Panc1 (cell line): Measurements from ENCODE around the gene IL17D. TPM values are rescaled to one million over a fixed set of nuclear protein-coding genes. Genes with fewer than 3 reads are reported as not detected.

Source experiments
- ATAC-seq: fragments of 200-7000 bp; cut with Tn5 transposase; 2 replicates; pipeline ENCODE4 v1.9.1; 2020; ENCODE audit warnings: mild to moderate bottlenecking, moderate library complexity
- BruUV-seq: library from RNA; stranded (reverse); fragments of 400-500 nt; replicated peaks from 2 replicates; lab custom pipeline; 2021; lab: Mats Ljungman, UMichigan
- CTCF ChIA-PET: fragments of 300-600 bp; sonication (Branson Sonifier 250); formaldehyde crosslinking; loops from one replicate; lab custom pipeline; 2022; ENCODE audit warnings: antibody characterized with exemption; lab: Charles Lee
- POLR2A ChIA-PET: fragments of 300-600 bp; sonication (Branson Sonifier 250); formaldehyde crosslinking; loops from one replicate; lab custom pipeline; 2022; ENCODE audit warnings: antibody characterized with exemption; lab: Charles Lee
- DNase-seq: peaks from one replicate; pipeline ENCODE4 v3.0.0-alpha.2; 2010; ENCODE audit warnings: low read depth, low spot score
- H3K27ac ChIP-seq: 2 replicates; pipeline ENCODE4 v1.5.1; 2011; ENCODE audit warnings: mild to moderate bottlenecking, low read length, inconsistent platforms
- H3K27me3 ChIP-seq: fragments of 200-500 bp; sonication (Bioruptor generic); 2 replicates; pipeline ENCODE4 v1.6.0; 2014; ENCODE audit warnings: low read length, inconsistent platforms; ENCODE audit not compliant: control insufficient read depth, insufficient read depth
- H3K36me3 ChIP-seq: fragments of 200-500 bp; sonication (Bioruptor generic); 2 replicates; pipeline ENCODE4 v1.5.1; 2014; ENCODE audit warnings: inconsistent platforms, mild to moderate bottlenecking, low read length, moderate library complexity; ENCODE audit not compliant: control insufficient read depth, insufficient read depth
- H3K4me1 ChIP-seq: 2 replicates; pipeline ENCODE4 v1.5.1; 2011; ENCODE audit warnings: inconsistent platforms, mild to moderate bottlenecking, low read length, moderate library complexity; ENCODE audit not compliant: control insufficient read depth, insufficient read depth
- H3K4me3 ChIP-seq, 2 experiments: 2 replicates each; pipeline ENCODE4 v1.5.1; 2011 to 2012; ENCODE audit warnings: low read depth in 2 of 2, low read length in 2 of 2, mild to moderate bottlenecking in 2 of 2, inconsistent platforms in 1 of 2, moderate library complexity in 1 of 2
- H3K9me3 ChIP-seq: fragments of 200-500 bp; sonication (Bioruptor generic); 2 replicates; pipeline ENCODE4 v1.5.1; 2014; ENCODE audit warnings: low read depth, mild to moderate bottlenecking, inconsistent platforms, low read length, moderate library complexity; ENCODE audit not compliant: control insufficient read depth, insufficient read depth
- CTCF ChIP-seq: fragments of 450-650 bp; IDR thresholded peaks from 2 replicates; pipeline ENCODE4 v1.5.1; 2017; ENCODE audit warnings: mild to moderate bottlenecking
- POLR2AphosphoS5 ChIP-seq: IDR thresholded peaks from 2 replicates; pipeline ENCODE4 v1.6.1; 2012; ENCODE audit warnings: mild to moderate bottlenecking, low read depth, low read length, moderate library complexity
- REST ChIP-seq, 2 experiments: IDR thresholded peaks; 2 replicates each; pipeline ENCODE4 v1.6.1; 2011 to 2012; ENCODE audit warnings: low read depth in 2 of 2, control low read depth in 1 of 2, low read length in 1 of 2, mild to moderate bottlenecking in 1 of 2, moderate library complexity in 1 of 2; ENCODE audit not compliant: insufficient read depth in 1 of 2
- SIN3A ChIP-seq: IDR thresholded peaks from 2 replicates; pipeline ENCODE4 v1.6.1; 2012; ENCODE audit warnings: low read depth, mild to moderate bottlenecking, low read length, moderate library complexity, borderline replicate concordance; ENCODE audit not compliant: insufficient read depth
- TCF7L2 ChIP-seq: IDR thresholded peaks from 2 replicates; pipeline ENCODE4 v1.6.1; 2011; ENCODE audit warnings: mild to moderate bottlenecking, low read depth, low read length, inconsistent platforms
- in situ Hi-C: cut with HindIII; loops from 2 replicates; pipeline ENCODE4 v1.10.0; 2016; ENCODE audit warnings: low sequenced_read_pairs, low pct_unique_long_range_greater_than_20kb
- intact Hi-C: fragments of 100-400 bp; cut with micrococcal nuclease; formaldehyde crosslinking; loops from one replicate; pipeline ENCODE4 v1.10.0; 2022; ENCODE audit not compliant: unreplicated experiment
- total RNA-seq: library from RNA; stranded (reverse); gene quantifications from one replicate; pipeline ENCODE4 v1.2.1, GENCODE V29; 2021; ENCODE audit not compliant: unreplicated experiment

The IL17D gene
- total RNA-seq, 1 experiment from 2014 or later: 0.46 TPM

GRCh38 chr13:20708216-20708615 is 4.7 kb downstream of the IL17D start:
- BruUV-seq: no TSS peak
- TF ChIP-seq REST (IDR thresholded peaks at IDR 0.05; ENCODE audit: insufficient read depth in 1 of 2, low read depth in 2 of 2, low read length in 1 of 2) (no peak), CTCF (no peak), POLR2AphosphoS5 (no peak), TCF7L2 (no peak), SIN3A (no peak)
- no peaks in the 10 kb centered on the region for H3K36me3 ChIP-seq
- in situ Hi-C loops (no loop called here), intact Hi-C loops (no loop called here)
- CTCF ChIA-PET: no interaction called here
- H3K27ac ChIP-seq: no peak overlapping the region
- H3K4me1 ChIP-seq: peaks cover 1% of the 10 kb centered on the region
- H3K9me3 ChIP-seq: no peaks in the 10 kb centered on the region
- POLR2A ChIA-PET: no interaction called here
- H3K27me3 ChIP-seq: no peaks in the 10 kb centered on the region
- no peak overlapping the region for H3K4me3 ChIP-seq
- DNase-seq: no peak
- ATAC-seq: no peak

- Histone ChIP-seq H3K27me3 (no peaks in the 10 kb centered on the region), H3K27ac (no peak overlapping the region), H3K4me1 (peaks cover 6% of the 10 kb centered on the region), H3K9me3 (no peaks in the 10 kb centered on the region), H3K36me3 (no peaks in the 10 kb centered on the region), H3K4me3 (no peak overlapping the region)
- TF ChIP-seq SIN3A (no peak), REST (IDR thresholded peaks at IDR 0.05; ENCODE audit: insufficient read depth in 1 of 2, low read depth in 2 of 2, low read length in 1 of 2) (no peak), TCF7L2 (no peak), POLR2AphosphoS5 (no peak), CTCF (no peak)
- ATAC-seq: no peak
- BruUV-seq: no TSS peak
- DNase-seq: no peak
- CTCF ChIA-PET: no interaction called here
- intact Hi-C loops: no loop called here
- POLR2A ChIA-PET: interaction anchor here (0.6 kb wide), 1 partner anchor 224 kb away, joined by 4 read pairs; no protein-coding TSS in a partner anchor
- in situ Hi-C loops: no loop called here
Observed at GRCh38 chr13:20709369-20709768, 5.9 kb downstream of the IL17D start.
